SK-N-MC (cell line): ENCODE results near the gene TRAPPC4.

ENCODE experiments used
- EZH2 ChIP-seq: fragments of 200-600 bp; sonication (generic); IDR thresholded peaks from one replicate; pipeline ENCODE4 v1.6.1; 2017; ENCODE audit warnings: antibody characterized with exemption
- POLR2AphosphoS5 ChIP-seq: IDR thresholded peaks from 2 replicates; pipeline ENCODE4 v1.6.1; 2012; ENCODE audit warnings: mild to moderate bottlenecking, low read depth, low read length, borderline replicate concordance

DNA sequence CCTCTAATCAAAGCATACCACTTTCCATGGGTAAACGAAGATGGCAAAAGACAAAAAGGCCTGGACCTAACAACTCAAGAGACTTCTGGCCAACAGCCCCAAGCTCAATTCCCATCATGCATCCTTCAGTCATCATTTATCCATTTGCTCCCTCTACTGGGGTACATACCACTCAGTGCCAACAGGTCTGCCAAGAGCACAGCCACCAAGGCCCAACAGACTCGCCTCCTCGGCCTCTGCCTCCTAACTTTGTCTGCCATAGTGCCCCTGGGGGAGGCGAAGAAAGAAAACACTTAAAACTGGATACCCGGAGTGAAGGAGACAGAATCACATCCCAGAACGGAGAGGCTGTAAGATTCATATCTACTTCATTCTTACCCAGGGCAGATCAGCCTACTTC is 37.3 kb downstream of the TRAPPC4 start:
- no peak for TF ChIP-seq POLR2AphosphoS5
- TF ChIP-seq EZH2, result no peak
